ENCODE data around the gene IL1RAPL1.

IL1RAPL1 gene

DNA sequence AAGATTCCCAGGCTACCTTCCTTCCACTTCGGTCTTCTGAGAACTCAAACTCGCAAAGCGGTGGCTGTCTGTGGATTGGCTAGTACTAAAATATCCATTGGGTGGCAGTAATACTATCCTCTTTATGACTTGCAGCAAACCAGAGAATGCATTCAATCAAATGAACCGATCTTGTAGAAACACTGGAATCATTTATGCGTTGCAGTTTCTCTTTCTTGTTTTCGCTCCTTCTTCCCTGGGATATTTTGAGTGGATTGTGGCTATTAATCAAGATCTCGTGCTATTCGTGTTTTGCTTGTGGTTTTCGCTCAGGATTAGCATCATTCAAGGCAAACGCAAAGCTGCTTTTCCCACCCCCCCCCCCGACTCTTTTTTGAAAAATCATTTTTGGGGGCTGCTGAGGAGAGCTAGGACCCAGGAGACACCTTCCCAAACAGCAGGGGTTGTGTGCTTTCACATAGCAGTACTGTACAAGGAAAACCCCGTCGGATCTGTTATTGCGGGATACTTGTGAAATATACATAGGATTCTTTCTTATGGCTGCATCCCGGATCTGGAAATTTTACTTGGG, at the start of gene IL1RAPL1:
IL1RAPL1 (plus strand) TSS at position 466 of the 571 bp plus-strand sequence.
- no peak within 1 kb of the TSS for H3K27ac ChIP-seq
- peak; percentile 18 for DNase-seq (ENCODE audit: low spot score)
- CTCF ChIA-PET: no interaction called here
- TF ChIP-seq, protein P1, sequence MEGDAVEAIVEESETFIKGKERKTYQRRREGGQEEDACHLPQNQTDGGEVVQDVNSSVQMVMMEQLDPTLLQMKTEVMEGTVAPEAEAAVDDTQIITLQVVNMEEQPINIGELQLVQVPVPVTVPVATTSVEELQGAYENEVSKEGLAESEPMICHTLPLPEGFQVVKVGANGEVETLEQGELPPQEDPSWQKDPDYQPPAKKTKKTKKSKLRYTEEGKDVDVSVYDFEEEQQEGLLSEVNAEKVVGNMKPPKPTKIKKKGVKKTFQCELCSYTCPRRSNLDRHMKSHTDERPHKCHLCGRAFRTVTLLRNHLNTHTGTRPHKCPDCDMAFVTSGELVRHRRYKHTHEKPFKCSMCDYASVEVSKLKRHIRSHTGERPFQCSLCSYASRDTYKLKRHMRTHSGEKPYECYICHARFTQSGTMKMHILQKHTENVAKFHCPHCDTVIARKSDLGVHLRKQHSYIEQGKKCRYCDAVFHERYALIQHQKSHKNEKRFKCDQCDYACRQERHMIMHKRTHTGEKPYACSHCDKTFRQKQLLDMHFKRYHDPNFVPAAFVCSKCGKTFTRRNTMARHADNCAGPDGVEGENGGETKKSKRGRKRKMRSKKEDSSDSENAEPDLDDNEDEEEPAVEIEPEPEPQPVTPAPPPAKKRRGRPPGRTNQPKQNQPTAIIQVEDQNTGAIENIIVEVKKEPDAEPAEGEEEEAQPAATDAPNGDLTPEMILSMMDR (conservative IDR thresholded peaks at IDR 0.05; ENCODE audit: low read depth): peak; percentile 24; the same call in 1 of the 2 replicates
- POLR2A ChIA-PET (ENCODE audit: low non-redundant PET): no interaction called here

DNA sequence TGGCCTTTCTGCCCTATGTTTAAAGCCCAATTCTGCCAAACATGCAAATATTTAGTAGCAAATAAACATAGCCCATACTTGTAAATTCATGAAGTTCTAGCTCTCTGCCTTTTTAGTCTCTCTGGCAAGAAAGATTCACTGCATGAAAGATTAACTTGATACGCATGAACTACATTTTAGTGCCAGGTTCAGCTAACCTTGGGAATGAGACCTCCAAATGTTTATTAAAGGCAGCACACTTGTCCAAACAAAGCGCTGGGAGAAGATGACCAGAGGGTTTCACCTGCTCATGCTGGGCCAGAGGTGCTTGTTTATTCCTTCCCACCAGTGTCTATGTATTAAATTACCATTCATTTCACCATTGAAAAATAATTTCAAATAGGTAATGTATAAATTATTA, 44.5 kb upstream of the IL1RAPL1 start:
- H3K27ac ChIP-seq: no peak overlapping the region
- TF ChIP-seq, protein P1 (conservative IDR thresholded peaks at IDR 0.05; ENCODE audit: low read depth): no peak
- DNase-seq (ENCODE audit: low spot score): no peak
- ChIA-PET POLR2A (ENCODE audit: low non-redundant PET) (no interaction called here), CTCF (no interaction called here)

DNA sequence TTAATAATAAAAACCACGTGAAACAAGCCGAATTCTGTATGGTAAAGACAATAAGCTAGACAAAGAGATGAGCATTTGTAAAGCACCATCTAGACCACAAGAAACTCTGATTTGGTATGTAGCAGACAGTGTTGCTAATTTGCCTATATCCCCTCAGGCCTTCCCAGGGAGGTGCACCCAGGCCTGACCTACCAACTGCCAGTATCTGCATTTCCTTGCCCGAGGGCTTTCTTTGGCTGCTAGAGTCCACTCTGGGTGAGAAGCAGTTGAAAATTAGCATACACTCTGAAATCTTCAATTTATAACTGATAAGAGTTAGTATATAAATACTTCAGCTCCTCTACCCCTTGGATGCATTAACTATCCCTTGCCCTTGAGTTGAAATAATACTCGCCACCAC, 37.4 kb upstream of the IL1RAPL1 start:
- POLR2A ChIA-PET (ENCODE audit: low non-redundant PET): no interaction called here
- CTCF ChIA-PET: no interaction called here
- TF ChIP-seq, protein P1 (conservative IDR thresholded peaks at IDR 0.05; ENCODE audit: low read depth): no peak
- no peak for DNase-seq (ENCODE audit: low spot score)
- H3K27ac ChIP-seq: no peak overlapping the region

DNA sequence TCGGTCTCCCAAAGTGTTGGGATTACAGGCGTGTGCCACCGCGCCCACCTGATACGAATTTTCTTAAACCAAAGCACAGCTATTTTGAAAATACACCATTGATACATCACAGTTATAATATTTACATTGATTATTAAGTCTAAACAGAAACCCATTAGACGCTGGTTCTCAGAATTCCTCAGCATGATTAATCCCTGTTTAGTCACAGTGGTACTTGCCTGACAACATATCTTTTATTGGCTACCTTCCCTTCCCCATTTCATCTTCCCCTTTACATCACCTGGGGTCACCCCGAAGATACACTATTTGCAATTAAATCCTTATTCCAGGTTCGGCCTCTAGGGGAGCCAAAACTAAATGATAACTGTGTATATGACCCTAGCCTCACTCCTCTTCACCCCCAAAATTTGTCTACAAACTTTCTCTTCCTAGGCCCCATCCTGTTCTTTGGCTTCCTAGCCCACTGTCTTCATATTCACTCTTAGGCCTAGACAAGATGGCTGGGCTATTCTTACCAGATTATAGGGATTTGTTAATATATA, 36.8 kb upstream of the IL1RAPL1 start:
- no peak overlapping the region for H3K27ac ChIP-seq
- TF ChIP-seq, protein P1 (conservative IDR thresholded peaks at IDR 0.05; ENCODE audit: low read depth): no peak
- ChIA-PET CTCF (no interaction called here), POLR2A (ENCODE audit: low non-redundant PET) (no interaction called here)
- DNase-seq (ENCODE audit: low spot score): peak; percentile 18

DNA sequence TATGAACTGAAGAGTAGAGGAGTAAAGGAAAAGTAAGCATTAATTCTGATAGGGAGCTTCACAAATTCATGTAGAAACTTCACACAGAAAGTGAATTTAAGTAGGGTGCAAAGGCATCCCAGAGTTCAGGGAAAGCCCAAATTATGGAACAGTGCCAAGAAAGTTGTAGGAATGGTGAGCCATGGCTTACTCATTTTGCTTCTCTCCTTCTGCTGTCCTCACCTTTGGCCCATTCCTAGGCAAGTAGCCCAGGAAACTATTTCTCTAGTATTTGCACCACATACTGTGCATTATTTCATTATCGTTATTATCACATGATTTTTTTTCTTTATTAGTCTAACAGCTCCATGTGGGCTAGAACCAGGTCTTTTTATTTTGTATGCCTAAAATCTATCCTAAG, 34.9 kb upstream of the IL1RAPL1 start:
- ChIA-PET CTCF (no interaction called here), POLR2A (ENCODE audit: low non-redundant PET) (no interaction called here)
- H3K27ac ChIP-seq: no peak overlapping the region
- DNase-seq (ENCODE audit: low spot score): peak; percentile 14
- TF ChIP-seq, protein P1 (conservative IDR thresholded peaks at IDR 0.05; ENCODE audit: low read depth): no peak

DNA sequence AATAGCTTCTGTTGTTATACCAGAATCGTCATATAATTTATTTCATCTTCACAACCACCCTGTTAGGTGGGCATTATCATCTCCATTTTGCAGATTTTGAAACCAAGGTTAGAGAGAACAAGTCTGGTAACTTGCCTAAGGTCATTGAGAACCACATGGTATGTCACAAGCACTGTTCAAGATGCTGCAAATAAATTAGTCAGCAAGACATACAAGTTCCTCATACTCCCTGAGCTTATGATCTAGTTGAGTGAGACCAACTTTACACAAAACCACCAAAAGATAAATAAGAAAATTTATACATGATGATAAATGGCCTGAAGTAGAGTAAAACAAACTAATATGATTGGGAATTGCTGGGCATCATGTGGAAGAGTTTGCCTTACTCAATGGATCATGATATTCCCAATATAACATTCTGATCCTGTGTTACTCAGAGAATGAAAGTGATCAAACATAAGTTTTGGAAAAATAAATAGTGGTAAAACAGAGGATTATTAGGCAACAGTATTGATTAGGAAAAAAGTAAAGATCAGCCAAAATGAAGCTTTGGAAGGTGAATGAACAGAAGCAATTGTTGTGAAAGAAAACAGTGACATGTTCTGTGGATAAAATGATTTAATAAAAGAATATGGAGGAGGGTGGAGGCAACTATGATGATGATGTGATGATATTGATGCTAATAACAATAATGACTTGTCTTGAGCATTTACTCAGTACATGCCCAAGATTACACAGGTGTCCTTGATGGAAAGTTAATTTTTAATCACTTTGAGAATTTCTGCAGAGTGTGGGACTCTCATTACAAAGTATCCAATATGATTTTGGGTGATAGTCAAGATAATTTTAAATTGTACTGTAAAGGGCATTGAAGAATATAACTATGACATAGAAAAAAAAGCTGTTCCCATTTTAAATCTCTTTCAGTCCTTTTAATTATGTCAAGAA, 34.1 kb upstream of the IL1RAPL1 start:
- H3K27ac ChIP-seq: no peak overlapping the region
- no peak for DNase-seq (ENCODE audit: low spot score)
- TF ChIP-seq, protein P1 (conservative IDR thresholded peaks at IDR 0.05; ENCODE audit: low read depth): no peak
- ChIA-PET POLR2A (ENCODE audit: low non-redundant PET) (no interaction called here), CTCF (no interaction called here)

Measured in RWPE1 (cell line).